A549 (cell line): ENCODE results near the gene TPGS1. TPM values are rescaled to one million over a fixed set of nuclear protein-coding genes. Genes with fewer than 3 reads are reported as not detected.

Experiments used
- ATAC-seq, 2 experiments: fragments of 200-7000 bp in 1 of 2; fragments of >200 bp in 1 of 2; cut with Nextera tagmentation in 1 of 2; cut with Tn5 transposase in 1 of 2; 3 replicates each; pipeline versions ENCODE4 v1.8.0 to v1.9.1; 2018 to 2020; ENCODE audit warnings: mild to moderate bottlenecking in 1 of 2, moderate library complexity in 1 of 2
- CTCF ChIA-PET: fragments of 300-600 bp; sonication (Branson Sonifier 250); formaldehyde crosslinking; extraction: SDS; loops from one replicate; lab custom pipeline; 2021; ENCODE audit warnings: antibody characterized with exemption, inconsistent platforms; lab: Yijun Ruan, JAX
- POLR2A ChIA-PET: fragments of 350-600 bp; formaldehyde crosslinking; extraction: SDS; loops from one replicate; lab custom pipeline; 2021; ENCODE audit warnings: antibody characterized with exemption, inconsistent platforms; lab: Yijun Ruan, JAX
- DNase-seq, 2 experiments: peaks; one replicate each; pipeline versions ENCODE4 v3.0.0 to v3.0.0-alpha.2; 2011 to 2016; ENCODE audit warnings: low read depth in 1 of 2, low spot score in 1 of 2
- FAIRE-seq: peaks from 2 replicates; lab custom pipeline; 2011; peaks lifted over from hg19 to GRCh38; lab: Jason Lieb, UNC
- H3K27ac ChIP-seq, 2 experiments: fragments of >200 bp; sonication (Bioruptor Twin); formaldehyde crosslinking; 3 replicates each; pipeline ENCODE4 v1.5.1; 2016 to 2017
- H3K4me1 ChIP-seq: fragments of >200 bp; sonication (Bioruptor Twin); formaldehyde crosslinking; 3 replicates; pipeline ENCODE4 v1.6.1; 2016
- H3K4me2 ChIP-seq: fragments of >200 bp; sonication (Bioruptor Twin); formaldehyde crosslinking; 3 replicates; pipeline ENCODE4 v1.6.1; 2016
- H3K4me3 ChIP-seq: fragments of >200 bp; sonication (Bioruptor Twin); formaldehyde crosslinking; 3 replicates; pipeline ENCODE4 v1.5.1; 2016
- H3K9me3 ChIP-seq: fragments of >200 bp; sonication (Bioruptor Twin); formaldehyde crosslinking; 3 replicates; pipeline ENCODE4 v1.6.1; 2016
- BCL3 ChIP-seq: fragments of >200 bp; sonication (Bioruptor Twin); formaldehyde crosslinking; IDR thresholded peaks from 3 replicates; pipeline ENCODE4 v1.6.1; 2016
- EHF ChIP-seq: fragments of 250-450 bp; sonication (Bioruptor Pico); IDR thresholded peaks from 2 replicates; pipeline ENCODE4 v1.5.0; 2020; ENCODE audit warnings: mild to moderate bottlenecking
- FOSL2 ChIP-seq, 2 experiments: fragments of 450-650 bp in 1 of 2; fragments of >200 bp in 1 of 2; sonication (Bioruptor Twin) in 1 of 2; formaldehyde crosslinking; IDR thresholded peaks; 2 replicates each; pipeline versions ENCODE4 v1.5.0 to v1.6.1; 2016 to 2020; ENCODE audit warnings: mild to moderate bottlenecking in 1 of 2, moderate library complexity in 1 of 2
- FOXS1 ChIP-seq: fragments of 250-450 bp; sonication (Bioruptor Pico); IDR thresholded peaks from 2 replicates; pipeline ENCODE4 v1.5.0; 2020; ENCODE audit warnings: mild to moderate bottlenecking, moderate library complexity
- HDAC2 ChIP-seq: fragments of 200-600 bp; sonication (generic); IDR thresholded peaks from 2 replicates; pipeline ENCODE4 v1.6.1; 2016
- HEYL ChIP-seq: fragments of 250-450 bp; sonication (Bioruptor Pico); IDR thresholded peaks from 2 replicates; pipeline ENCODE4 v1.8.0; 2021; ENCODE audit warnings: mild to moderate bottlenecking, moderate library complexity
- HOXA7 ChIP-seq: fragments of 250-450 bp; sonication (Bioruptor Pico); IDR thresholded peaks from 2 replicates; pipeline ENCODE4 v1.5.0; 2020; ENCODE audit warnings: mild to moderate bottlenecking, moderate library complexity
- HOXB13 ChIP-seq: fragments of 250-450 bp; sonication (Bioruptor Pico); IDR thresholded peaks from 2 replicates; pipeline ENCODE4 v1.5.0; 2020; ENCODE audit warnings: low read depth, mild to moderate bottlenecking, moderate library complexity
- JUN ChIP-seq, 2 experiments: fragments of >200 bp; sonication (Bioruptor Twin); formaldehyde crosslinking; IDR thresholded peaks; 2 replicates in 1 of 2; 3 replicates in 1 of 2; pipeline ENCODE4 v1.6.1; 2016 to 2017
- KDM1A ChIP-seq: fragments of 200-600 bp; sonication (generic); IDR thresholded peaks from 2 replicates; pipeline ENCODE4 v1.6.1; 2016; ENCODE audit warnings: low read depth, mild to moderate bottlenecking
- KDM5A ChIP-seq: fragments of 200-600 bp; sonication (generic); IDR thresholded peaks from 2 replicates; pipeline ENCODE4 v1.6.1; 2016; ENCODE audit warnings: antibody characterized with exemption, mild to moderate bottlenecking
- MAFK ChIP-seq: fragments of 450-650 bp; IDR thresholded peaks from 2 replicates; pipeline ENCODE4 v1.6.1; 2014; ENCODE audit not compliant: partially characterized antibody
- MYC ChIP-seq: IDR thresholded peaks from 2 replicates; pipeline ENCODE4 v1.6.1; 2012; ENCODE audit warnings: mild to moderate bottlenecking, inconsistent platforms, low read length, improper control_type of control experiment, borderline replicate concordance
- NPAS2 ChIP-seq: fragments of 250-450 bp; sonication (Bioruptor Pico); IDR thresholded peaks from 2 replicates; pipeline ENCODE4 v1.8.0; 2022; ENCODE audit warnings: mild to moderate bottlenecking, moderate library complexity, borderline replicate concordance
- REST ChIP-seq: fragments of 200-600 bp; sonication (generic); IDR thresholded peaks from 2 replicates; pipeline ENCODE4 v1.6.1; 2016; ENCODE audit warnings: antibody characterized with exemption, mild to moderate bottlenecking, moderate library complexity
- SMC3 ChIP-seq: fragments of >200 bp; sonication (Bioruptor Twin); formaldehyde crosslinking; IDR thresholded peaks from 3 replicates; pipeline ENCODE4 v1.6.1; 2018; ENCODE audit warnings: inconsistent platforms
- TFCP2L1 ChIP-seq: fragments of 250-450 bp; sonication (Bioruptor Pico); IDR thresholded peaks from 2 replicates; pipeline ENCODE4 v1.5.0; 2021; ENCODE audit warnings: mild to moderate bottlenecking
- ZSCAN20 ChIP-seq: fragments of 250-450 bp; sonication (Bioruptor Pico); IDR thresholded peaks from 2 replicates; pipeline ENCODE4 v1.8.0; 2022; ENCODE audit warnings: mild to moderate bottlenecking, moderate library complexity
- WGBS: methylation state at CpG from one replicate; pipeline ENCODE4 v1.1.6; 2017; ENCODE audit errors: missing lambda C conversion rate; 5-methylcytosine and 5-hydroxymethylcytosine counted together
- polyA plus RNA-seq, 4 experiments: library from polyadenylated mRNA; depleted of rRNA in 3 of 4; stranded (reverse); fragments of >200 nt; fragmentation: RNase III in 1 of 4; extraction: RNeasy Plus Mini Kit Qiagen cat#74134 plus additional on column Dnase treatment in 1 of 4; gene quantifications; 2 replicates in 3 of 4; 3 replicates in 1 of 4; pipeline ENCODE4 v1.2.3, GENCODE V29; 2011 to 2017
- TF ChIP-seq, protein P1 (sequence below): IDR thresholded peaks from 2 replicates; pipeline ENCODE4 v1.6.1; 2012; ENCODE audit warnings: low read depth, borderline replicate concordance
- TF ChIP-seq, protein P2 (sequence below): IDR thresholded peaks from 2 replicates; pipeline ENCODE4 v1.6.1; 2012

The TPGS1 gene
- polyA plus RNA-seq, 2 of the 4 experiments (the other 2 are of a cell fraction): 2.7 to 13.1 TPM

- Histone ChIP-seq H3K9me3 (no peaks in the 10 kb centered on the region), H3K4me1 (peaks cover 9% of the 10 kb centered on the region; the same call in 1 of the 3 replicates), H3K4me3 (no peak overlapping the region), H3K4me2 (no peak overlapping the region), H3K27ac (no peak overlapping the region)
- ChIA-PET POLR2A (no interaction called here), CTCF (no interaction called here)
- DNase-seq (no peak), FAIRE-seq (no peak), ATAC-seq (no peak)
- WGBS: 49% methylated on average over 3 of the region's 3 CpGs
- TF ChIP-seq HOXB13 (CRISPR knock-in tag) (no peak), ZSCAN20 (CRISPR knock-in tag) (no peak), HOXA7 (CRISPR knock-in tag) (no peak), MYC (no peak), EHF (CRISPR knock-in tag) (no peak)
Observed at GRCh38 chr19:465056-465816, 42.1 kb upstream of the TPGS1 start.

GRCh38 chr19:467554-467953 lies 39.7 kb upstream of the TPGS1 start:
- H3K9me3 ChIP-seq: no peaks in the 10 kb centered on the region
- TF ChIP-seq KDM5A: no peak
- TF ChIP-seq TFCP2L1 (CRISPR knock-in tag): no peak
- no peak for TF ChIP-seq SMC3
- no peak for TF ChIP-seq FOSL2 (IDR thresholded peaks at IDR 0.05)
- TF ChIP-seq FOSL2 (CRISPR knock-in tag; IDR thresholded peaks at IDR 0.05): no peak
- TF ChIP-seq FOXS1: no peak
- TF ChIP-seq NPAS2 (CRISPR knock-in tag): no peak
- no peak for TF ChIP-seq HDAC2
- TF ChIP-seq KDM1A: no peak
- TF ChIP-seq, protein P1, sequence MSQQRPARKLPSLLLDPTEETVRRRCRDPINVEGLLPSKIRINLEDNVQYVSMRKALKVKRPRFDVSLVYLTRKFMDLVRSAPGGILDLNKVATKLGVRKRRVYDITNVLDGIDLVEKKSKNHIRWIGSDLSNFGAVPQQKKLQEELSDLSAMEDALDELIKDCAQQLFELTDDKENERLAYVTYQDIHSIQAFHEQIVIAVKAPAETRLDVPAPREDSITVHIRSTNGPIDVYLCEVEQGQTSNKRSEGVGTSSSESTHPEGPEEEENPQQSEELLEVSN: no peak
- TF ChIP-seq MYC: no peak
- TF ChIP-seq REST: no peak
- TF ChIP-seq HEYL: no peak
- TF ChIP-seq JUN (IDR thresholded peaks at IDR 0.05): no peak
- no peak for TF ChIP-seq BCL3
- TF ChIP-seq, protein P2, sequence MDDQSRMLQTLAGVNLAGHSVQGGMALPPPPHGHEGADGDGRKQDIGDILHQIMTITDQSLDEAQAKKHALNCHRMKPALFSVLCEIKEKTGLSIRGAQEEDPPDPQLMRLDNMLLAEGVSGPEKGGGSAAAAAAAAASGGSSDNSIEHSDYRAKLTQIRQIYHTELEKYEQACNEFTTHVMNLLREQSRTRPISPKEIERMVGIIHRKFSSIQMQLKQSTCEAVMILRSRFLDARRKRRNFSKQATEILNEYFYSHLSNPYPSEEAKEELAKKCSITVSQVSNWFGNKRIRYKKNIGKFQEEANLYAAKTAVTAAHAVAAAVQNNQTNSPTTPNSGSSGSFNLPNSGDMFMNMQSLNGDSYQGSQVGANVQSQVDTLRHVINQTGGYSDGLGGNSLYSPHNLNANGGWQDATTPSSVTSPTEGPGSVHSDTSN: no peak
- no peak for TF ChIP-seq MAFK
- no peaks in the 10 kb centered on the region for H3K4me1 ChIP-seq
- ATAC-seq (peak in 1 of 2 experiments; percentile 10; a peak in 1 of 6 replicates), DNase-seq (no peak), FAIRE-seq (no peak)
- no peak overlapping the region for H3K4me2 ChIP-seq
- H3K27ac ChIP-seq: no peak overlapping the region
- WGBS: 52% methylated on average over 10 of the region's 11 CpGs
- H3K4me3 ChIP-seq: no peak overlapping the region
- CTCF ChIA-PET: no interaction called here
- POLR2A ChIA-PET: no interaction called here
